ACHN (cell line): Measurements from ENCODE around the gene WNT7B.

Experiments used
- DNase-seq: peaks from one replicate; pipeline ENCODE4 v3.0.0-alpha.2; 2015
- in situ Hi-C: cut with HindIII; loops from 2 replicates; pipeline ENCODE4 v1.10.0; 2017; ENCODE audit warnings: low sequenced_read_pairs, low pct_ligation_motif_present, low pct_unique_long_range_greater_than_20kb

Gene WNT7B

GRCh38 chr22:45945621-45946106 is 31.3 kb downstream of the WNT7B start:
- no peak for DNase-seq
- in situ Hi-C loops: no loop called here

GRCh38 chr22:45942787-45943493 is 34.0 kb downstream of the WNT7B start:
- in situ Hi-C loops: no loop called here

GRCh38 chr22:45942344-45942743 is 34.6 kb downstream of the WNT7B start:
- in situ Hi-C loops: no loop called here
- no peak for DNase-seq

More at GRCh38 chr22:45942787-45943493, 34.0 kb downstream of the WNT7B start:
- DNase-seq: no peak

- DNase-seq: no peak
- in situ Hi-C loops: no loop called here
Observed at GRCh38 chr22:45938913-45939312, 38.0 kb downstream of the WNT7B start.

GRCh38 chr22:45937960-45938359 is 39.0 kb downstream of the WNT7B start:
- DNase-seq: no peak
- in situ Hi-C loops: no loop called here

- in situ Hi-C loops: no loop called here
- DNase-seq: no peak
Observed at GRCh38 chr22:45935573-45935972, 41.4 kb downstream of the WNT7B start.

- DNase-seq: peak; percentile 61
- in situ Hi-C loops: no loop called here
Observed at GRCh38 chr22:45934659-45935341, 42.2 kb downstream of the WNT7B start.

GRCh38 chr22:45934168-45934564 is 42.8 kb downstream of the WNT7B start:
- DNase-seq: no peak
- in situ Hi-C loops: no loop called here

- in situ Hi-C loops: no loop called here
Observed at GRCh38 chr22:45933506-45934167, 43.3 kb downstream of the WNT7B start.

GRCh38 chr22:45932071-45932470 is 44.9 kb downstream of the WNT7B start:
- in situ Hi-C loops: no loop called here

More at GRCh38 chr22:45933506-45934167, 43.3 kb downstream of the WNT7B start:
- DNase-seq: no peak

GRCh38 chr22:45931042-45931441 is 45.9 kb downstream of the WNT7B start:
- in situ Hi-C loops: no loop called here
- DNase-seq: no peak

More at GRCh38 chr22:45932071-45932470, 44.9 kb downstream of the WNT7B start:
- no peak for DNase-seq

- in situ Hi-C loops: no loop called here
- no peak for DNase-seq
Observed at GRCh38 chr22:45930324-45930723, 46.6 kb downstream of the WNT7B start.

- in situ Hi-C loops: no loop called here
- DNase-seq: no peak
Observed at GRCh38 chr22:45929649-45930048, 47.3 kb downstream of the WNT7B start.

- DNase-seq: no peak
Observed at GRCh38 chr22:45928726-45929368, 48.1 kb downstream of the WNT7B start.

GRCh38 chr22:45927059-45927458 is 49.9 kb downstream of the WNT7B start:
- in situ Hi-C loops: no loop called here

More at GRCh38 chr22:45928726-45929368, 48.1 kb downstream of the WNT7B start:
- in situ Hi-C loops: no loop called here

GRCh38 chr22:45926433-45926832 is 50.5 kb downstream of the WNT7B start:
- DNase-seq: no peak
- in situ Hi-C loops: no loop called here

More at GRCh38 chr22:45927059-45927458, 49.9 kb downstream of the WNT7B start:
- DNase-seq: no peak

- in situ Hi-C loops: no loop called here
- DNase-seq: peak; percentile 65
Observed at GRCh38 chr22:45925811-45926351, 51.1 kb downstream of the WNT7B start.

- peak; percentile 85 for DNase-seq
- in situ Hi-C loops: no loop called here
Observed at GRCh38 chr22:45923835-45924234, 53.1 kb downstream of the WNT7B start.
